Common myeloid progenitor, CD34-positive (primary cell): ENCODE data around the gene DDIAS.
"Not testable (repeated sequence)": the region's sequence is repeated elsewhere in the genome, so short reads cannot be mapped to it uniquely, and the experiment has no call there.

ENCODE experiments used
- CTCF ChIA-PET: fragments of 350-600 bp; sonication (Branson Sonifier 250); formaldehyde crosslinking; loops from one replicate; lab custom pipeline; 2021; ENCODE audit warnings: antibody characterized with exemption; lab: Charles Lee
- POLR2A ChIA-PET: fragments of 350-600 bp; sonication (Branson Sonifier 250); formaldehyde crosslinking; loops from one replicate; lab custom pipeline; 2021; ENCODE audit warnings: antibody characterized with exemption; lab: Charles Lee
- DNase-seq, 3 donors: peaks; one replicate each; pipeline versions ENCODE4 v3.0.0 to v3.0.0-alpha.2; 2013
- H3K27ac ChIP-seq, 2 experiments: 1 replicate in 1 of 2; 2 replicates in 1 of 2; pipeline ENCODE4 v1.7.0; 2013; ENCODE audit warnings: inconsistent platforms in 2 of 2, low read length in 2 of 2, mild to moderate bottlenecking in 2 of 2, low read depth in 1 of 2, moderate library complexity in 1 of 2; ENCODE audit not compliant: severe bottlenecking in 2 of 2, insufficient read depth in 1 of 2, poor library complexity in 1 of 2
- H3K27me3 ChIP-seq, 5 experiments: replicated peaks in 2 of 5; 1 replicate in 3 of 5; 2 replicates in 2 of 5; pipeline versions ENCODE4 v1.6.1 to v1.7.0; 2013; ENCODE audit warnings: low read length in 4 of 5, mild to moderate bottlenecking in 2 of 5, moderate library complexity in 2 of 5, inconsistent platforms in 1 of 5; ENCODE audit not compliant: insufficient read depth in 5 of 5, control insufficient read depth in 4 of 5
- H3K36me3 ChIP-seq, 4 experiments: 1 replicate in 2 of 4; 2 replicates in 2 of 4; pipeline versions ENCODE4 v1.6.1 to v1.7.0; 2013; ENCODE audit warnings: low read length in 3 of 4, control low read depth in 1 of 4, mild to moderate bottlenecking in 1 of 4; ENCODE audit not compliant: control insufficient read depth in 4 of 4, insufficient read depth in 4 of 4
- H3K4me1 ChIP-seq, 4 experiments: 1 replicate in 3 of 4; 2 replicates in 1 of 4; pipeline versions ENCODE4 v1.6.1 to v1.7.1; 2013; ENCODE audit warnings: low read length in 3 of 4, mild to moderate bottlenecking in 3 of 4, control low read depth in 1 of 4, inconsistent platforms in 1 of 4, moderate library complexity in 1 of 4; ENCODE audit not compliant: control insufficient read depth in 4 of 4, insufficient read depth in 4 of 4; ENCODE audit errors: control extremely low read depth in 1 of 4
- H3K4me3 ChIP-seq, 7 experiments: 1 replicate in 4 of 7; 2 replicates in 3 of 7; pipeline versions ENCODE4 v1.5.1 to v1.7.0; 2013; ENCODE audit warnings: mild to moderate bottlenecking in 7 of 7, low read length in 6 of 7, moderate library complexity in 6 of 7, inconsistent platforms in 2 of 7, low read depth in 2 of 7, control low read depth in 1 of 7; ENCODE audit not compliant: insufficient read depth in 4 of 7, control insufficient read depth in 1 of 7; ENCODE audit errors: extremely low read depth in 1 of 7
- H3K9me3 ChIP-seq, 5 experiments: 1 replicate in 4 of 5; 2 replicates in 1 of 5; pipeline versions ENCODE4 v1.6.1 to v1.7.1; 2013; ENCODE audit warnings: low read length in 4 of 5, mild to moderate bottlenecking in 2 of 5, inconsistent platforms in 1 of 5, low read depth in 1 of 5, moderate library complexity in 1 of 5; ENCODE audit not compliant: control insufficient read depth in 4 of 5, insufficient read depth in 2 of 5; ENCODE audit errors: control extremely low read depth in 1 of 5
- WGBS: methylation state at CpG from one replicate; pipeline ENCODE4 v1.1.5; 2013; ENCODE audit not compliant: insufficient coverage; 5-methylcytosine and 5-hydroxymethylcytosine counted together

The DDIAS gene

DNA sequence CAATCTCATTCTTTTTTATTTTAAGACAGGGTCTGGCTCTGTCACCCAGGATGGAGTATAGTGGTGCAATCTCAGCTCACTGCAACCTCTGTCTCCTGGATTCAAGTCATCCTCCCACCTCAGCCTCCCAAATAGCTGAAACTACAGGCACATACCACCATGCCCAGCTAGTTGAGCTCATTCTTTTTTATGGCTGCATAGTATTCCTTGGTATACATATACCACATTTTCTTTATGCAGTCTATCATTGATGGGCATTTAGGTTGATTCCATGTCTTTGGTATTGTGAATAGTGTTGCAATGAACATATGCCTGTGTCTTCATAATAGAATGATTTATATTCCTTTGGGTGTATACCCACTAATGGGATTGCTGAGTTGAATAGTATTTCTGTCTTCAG is 60.5 kb downstream of the DDIAS start:
- H3K36me3 ChIP-seq, DNase-seq, H3K4me3 ChIP-seq, CTCF ChIA-PET, H3K27me3 ChIP-seq, POLR2A ChIA-PET, H3K4me1 ChIP-seq, H3K27ac ChIP-seq, H3K9me3 ChIP-seq: not testable (repeated sequence)

DNA sequence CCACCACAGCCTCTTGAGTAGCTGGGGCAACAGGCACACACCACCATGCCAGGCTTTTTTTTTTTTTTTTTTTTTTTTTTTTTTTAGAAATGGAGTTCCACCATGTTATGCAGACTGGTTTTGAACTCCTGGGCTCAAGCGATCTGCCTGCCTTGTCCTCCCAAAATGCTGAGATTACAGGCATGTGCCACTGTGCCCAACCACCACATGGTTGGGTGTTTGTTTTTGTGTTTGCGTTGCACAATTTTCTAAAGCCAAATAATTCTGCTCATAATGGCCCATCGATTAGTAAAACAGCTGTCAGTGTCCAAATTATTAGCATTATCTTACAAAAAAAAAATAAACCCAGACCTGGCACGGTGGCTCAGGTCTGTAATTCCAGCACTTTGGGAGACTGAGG is 65.8 kb downstream of the DDIAS start:
- no peaks in the 10 kb centered on the region for H3K36me3 ChIP-seq
- WGBS: 80% methylated on average over 1 of the region's 4 CpGs
- POLR2A ChIA-PET: no interaction called here
- no peak for DNase-seq
- H3K4me3 ChIP-seq: no peak overlapping the region
- H3K9me3 ChIP-seq: no peaks in the 10 kb centered on the region
- H3K27ac ChIP-seq: no peak overlapping the region
- peaks cover 0 to 5% (median 1%) of the 10 kb centered on the region in 4 experiments for H3K4me1 ChIP-seq
- CTCF ChIA-PET: no interaction called here
- H3K27me3 ChIP-seq: no peaks in the 10 kb centered on the region

DNA sequence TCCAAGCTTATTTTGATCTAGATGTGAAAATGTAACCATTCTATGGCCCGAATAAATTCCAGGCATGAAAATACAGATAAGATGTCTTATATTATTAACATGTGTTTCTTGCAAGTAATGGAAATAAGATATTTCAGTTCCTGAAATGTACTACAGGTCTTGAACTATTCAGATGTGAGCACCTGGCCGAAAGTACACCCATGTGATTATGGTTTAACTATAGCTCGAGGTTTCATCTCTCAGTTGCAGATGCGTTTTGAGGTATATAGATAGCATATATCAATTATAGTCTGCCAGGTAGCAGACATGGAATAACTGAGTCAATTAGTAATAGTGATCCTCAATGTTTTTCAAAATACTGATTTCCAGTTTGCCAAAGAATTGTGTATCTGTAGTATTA is 68.3 kb downstream of the DDIAS start:
- POLR2A ChIA-PET: no interaction called here
- Histone ChIP-seq H3K27me3 (no peaks in the 10 kb centered on the region), H3K27ac (no peak overlapping the region), H3K4me1 (peaks cover 0 to 5% (median 1%) of the 10 kb centered on the region in 4 experiments), H3K9me3 (no peaks in the 10 kb centered on the region), H3K36me3 (no peaks in the 10 kb centered on the region), H3K4me3 (no peak overlapping the region)
- no CpG with 5 or more reads among the region's 4 CpGs for WGBS
- CTCF ChIA-PET: no interaction called here
- DNase-seq: no peak

DNA sequence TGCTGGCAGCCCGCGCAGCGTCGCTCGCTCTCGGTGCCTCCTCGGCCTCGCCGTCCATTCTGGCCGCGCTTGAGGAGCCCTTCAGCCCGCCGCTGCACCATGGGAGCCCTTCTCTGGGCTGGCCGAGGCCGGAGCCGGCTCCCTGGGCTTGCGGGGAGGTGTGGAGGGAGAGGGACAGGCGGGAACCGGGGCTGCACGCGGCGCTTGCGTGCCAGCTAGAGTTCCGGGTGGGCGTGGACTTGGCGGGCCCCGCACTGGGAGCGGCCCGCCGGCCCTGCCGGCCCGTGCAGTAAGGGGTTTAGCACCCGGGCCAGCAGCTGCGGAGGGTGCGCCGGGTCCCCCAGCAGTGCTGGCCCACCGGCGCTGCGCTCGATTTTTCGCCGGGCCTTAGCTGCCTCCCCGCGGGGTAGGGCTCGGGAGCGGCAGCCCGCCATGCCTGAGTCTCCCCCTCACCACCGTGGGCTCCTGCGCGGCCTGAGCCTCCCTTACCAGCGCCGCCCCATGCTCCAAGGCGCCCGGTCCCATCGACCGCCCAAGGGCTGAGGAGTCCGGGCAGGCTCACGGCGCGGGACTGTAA is 69.1 kb downstream of the DDIAS start:
- DNase-seq, H3K4me1 ChIP-seq, H3K36me3 ChIP-seq, H3K27me3 ChIP-seq, H3K27ac ChIP-seq, POLR2A ChIA-PET, H3K9me3 ChIP-seq: not testable (repeated sequence)
- H3K4me3 ChIP-seq: peak overlapping the region in 1 of 7 experiments; percentile 23
- CTCF ChIA-PET: interaction anchor here (0.7 kb wide), 1 partner anchor 10 kb away, joined by 3 read pairs; no protein-coding TSS in a partner anchor
- WGBS: 85% methylated on average over 55 of the region's 60 CpGs

DNA sequence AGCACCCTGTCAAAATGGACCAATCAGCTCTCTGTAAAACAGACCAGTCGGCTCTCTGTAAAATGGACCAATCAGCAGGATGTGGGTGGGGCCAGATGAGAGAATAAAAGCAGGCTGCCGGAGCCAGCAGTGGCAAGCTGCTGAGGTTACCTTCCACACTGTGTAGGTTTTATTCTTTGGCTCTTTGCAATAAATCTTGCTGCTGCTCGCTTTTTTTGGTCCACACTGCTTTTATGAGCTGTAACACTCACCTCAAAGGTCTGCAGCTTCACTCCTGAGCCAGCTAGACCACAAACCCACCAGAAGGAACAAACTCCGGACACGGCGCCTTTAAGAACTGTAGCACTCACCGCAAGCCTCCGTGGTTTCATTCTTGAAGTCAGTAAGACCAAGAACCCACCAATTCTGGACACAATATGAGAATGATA is 70.0 kb downstream of the DDIAS start:
- peak; percentile 23 to 80 (median 55) for DNase-seq
- WGBS: 57% methylated on average over 5 of the region's 8 CpGs
- H3K27me3 ChIP-seq, H3K36me3 ChIP-seq, POLR2A ChIA-PET, H3K9me3 ChIP-seq, H3K4me1 ChIP-seq, H3K27ac ChIP-seq: not testable (repeated sequence)
- H3K4me3 ChIP-seq: peak overlapping the region in 4 of 7 experiments; percentile 4 to 59 (median 38)
- CTCF ChIA-PET: interaction anchor here (0.7 kb wide), 1 partner anchor 11 kb away, joined by 3 read pairs; no protein-coding TSS in a partner anchor

DNA sequence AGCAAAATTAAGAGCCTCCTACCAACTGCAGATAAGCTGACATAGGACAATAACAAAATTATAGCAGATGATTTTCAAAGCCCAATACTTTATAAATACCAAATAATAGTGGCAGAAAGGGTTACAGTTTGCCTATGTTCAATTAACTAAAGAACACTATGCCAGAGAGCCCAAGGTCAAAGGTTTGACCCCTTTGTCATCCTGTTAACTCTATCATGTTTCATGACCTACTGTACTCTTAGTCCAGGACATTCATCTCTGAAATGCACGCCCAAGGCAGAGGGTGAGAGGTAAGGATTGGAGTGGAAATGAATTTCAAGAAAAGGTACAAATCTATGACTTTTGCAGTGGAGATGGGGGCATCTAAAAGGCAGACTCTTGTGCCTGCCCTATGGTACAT is 70.6 kb downstream of the DDIAS start:
- no peaks in the 10 kb centered on the region for H3K36me3 ChIP-seq
- POLR2A ChIA-PET: no interaction called here
- 100% methylated on average over 1 of the region's 1 CpG for whole genome bisulfite sequencing
- H3K27ac ChIP-seq: no peak overlapping the region
- peak overlapping the region in 1 of 7 experiments; percentile 59 for H3K4me3 ChIP-seq
- H3K4me1 ChIP-seq: peaks cover 0 to 5% (median 1%) of the 10 kb centered on the region in 4 experiments
- H3K9me3 ChIP-seq: no peaks in the 10 kb centered on the region
- CTCF ChIA-PET: no interaction called here
- H3K27me3 ChIP-seq: no peaks in the 10 kb centered on the region
- no peak for DNase-seq

DNA sequence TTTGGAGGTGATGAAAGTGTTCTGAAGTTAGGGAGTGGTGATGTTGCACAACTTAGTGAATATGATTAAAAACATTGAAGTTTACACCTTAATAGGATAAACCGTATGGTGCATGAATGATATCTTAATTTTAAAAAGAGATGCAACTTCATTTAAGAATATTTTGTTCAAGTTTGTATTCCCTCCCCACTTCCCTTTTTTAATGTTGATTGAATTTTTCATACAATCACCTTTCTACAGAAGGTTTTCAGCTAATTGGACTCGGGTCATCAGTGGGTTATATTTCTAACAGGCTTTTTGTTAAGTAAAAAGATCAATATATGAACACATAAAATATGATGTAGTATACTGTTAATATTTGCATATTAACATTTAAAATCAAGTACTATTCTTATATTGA is 72.6 kb downstream of the DDIAS start:
- Histone ChIP-seq H3K27ac (no peak overlapping the region), H3K36me3 (no peaks in the 10 kb centered on the region), H3K4me1 (peaks cover 0 to 5% (median 1%) of the 10 kb centered on the region in 4 experiments), H3K27me3 (no peaks in the 10 kb centered on the region), H3K4me3 (no peak overlapping the region), H3K9me3 (no peaks in the 10 kb centered on the region)
- CTCF ChIA-PET: no interaction called here
- POLR2A ChIA-PET: interaction anchor here (0.6 kb wide), 1 partner anchor 17 kb away, joined by 3 read pairs; no protein-coding TSS in a partner anchor
- no peak for DNase-seq
- WGBS: no CpG with 5 or more reads among the region's 2 CpGs
